ENCODE measurements around the gene EYS. TPM values are rescaled to one million over a fixed set of nuclear protein-coding genes. Genes with fewer than 3 reads are reported as not detected.

The EYS gene
- total RNA-seq, 1 donor from 2014 or later = not detected

- peaks cover 15% of the 10 kb centered on the region for H3K27me3 Mint-ChIP-seq (ENCODE audit: unreplicated experiment)
- no peaks in the 10 kb centered on the region for H3K36me3 Mint-ChIP-seq (ENCODE audit: unreplicated experiment)
- DNase-seq (ENCODE audit: extremely low spot score, unreplicated experiment) = no peak
- H3K4me1 Mint-ChIP-seq (ENCODE audit: unreplicated experiment) = no peaks in the 10 kb centered on the region
- TF ChIP-seq CTCF (IDR thresholded peaks at IDR 0.05) = no peak
- no peaks in the 10 kb centered on the region for H3K9me3 Mint-ChIP-seq (ENCODE audit: unreplicated experiment)
- no peak overlapping the region for H3K4me3 Mint-ChIP-seq (ENCODE audit: unreplicated experiment)
- no peak overlapping the region for H3K27ac Mint-ChIP-seq (ENCODE audit: unreplicated experiment)
Measured at GRCh38 chr6:64908104-64908503, 798.9 kb downstream of the EYS start.

- Mint-ChIP-seq H3K27me3 (ENCODE audit: unreplicated experiment) (peaks cover 21% of the 10 kb centered on the region), H3K4me1 (ENCODE audit: unreplicated experiment) (no peaks in the 10 kb centered on the region), H3K27ac (ENCODE audit: unreplicated experiment) (no peak overlapping the region), H3K4me3 (ENCODE audit: unreplicated experiment) (no peak overlapping the region), H3K36me3 (ENCODE audit: unreplicated experiment) (no peaks in the 10 kb centered on the region), H3K9me3 (ENCODE audit: unreplicated experiment) (peaks cover under 1% of the 10 kb centered on the region)
- no peak for TF ChIP-seq CTCF (IDR thresholded peaks at IDR 0.05)
- DNase-seq (ENCODE audit: extremely low spot score, unreplicated experiment) = no peak
Measured at GRCh38 chr6:64904616-64905015, 802.4 kb downstream of the EYS start.

GRCh38 chr6:64902596-64902995 lies 804.4 kb downstream of the EYS start:
- peaks cover 15% of the 10 kb centered on the region for H3K9me3 Mint-ChIP-seq (ENCODE audit: unreplicated experiment)

GRCh38 chr6:64896939-64897338 lies 810.1 kb downstream of the EYS start:
- Mint-ChIP-seq H3K4me3 (ENCODE audit: unreplicated experiment) (no peak overlapping the region), H3K9me3 (ENCODE audit: unreplicated experiment) (peaks cover 18% of the 10 kb centered on the region), H3K27ac (ENCODE audit: unreplicated experiment) (no peak overlapping the region), H3K36me3 (ENCODE audit: unreplicated experiment) (no peaks in the 10 kb centered on the region), H3K4me1 (ENCODE audit: unreplicated experiment) (peaks cover under 1% of the 10 kb centered on the region), H3K27me3 (ENCODE audit: unreplicated experiment) (peaks cover 9% of the 10 kb centered on the region)
- no peak for DNase-seq (ENCODE audit: extremely low spot score, unreplicated experiment)
- TF ChIP-seq CTCF (IDR thresholded peaks at IDR 0.05) = no peak

More at GRCh38 chr6:64902596-64902995, 804.4 kb downstream of the EYS start:
- H3K27ac Mint-ChIP-seq (ENCODE audit: unreplicated experiment) = no peak overlapping the region
- TF ChIP-seq CTCF (IDR thresholded peaks at IDR 0.05) = no peak
- no peaks in the 10 kb centered on the region for H3K4me1 Mint-ChIP-seq (ENCODE audit: unreplicated experiment)
- no peaks in the 10 kb centered on the region for H3K36me3 Mint-ChIP-seq (ENCODE audit: unreplicated experiment)
- peaks cover 24% of the 10 kb centered on the region for H3K27me3 Mint-ChIP-seq (ENCODE audit: unreplicated experiment)
- no peak overlapping the region for H3K4me3 Mint-ChIP-seq (ENCODE audit: unreplicated experiment)
- no peak for DNase-seq (ENCODE audit: extremely low spot score, unreplicated experiment)

- Mint-ChIP-seq H3K4me3 (ENCODE audit: unreplicated experiment) (no peak overlapping the region), H3K27me3 (ENCODE audit: unreplicated experiment) (peaks cover 7% of the 10 kb centered on the region), H3K36me3 (ENCODE audit: unreplicated experiment) (no peaks in the 10 kb centered on the region), H3K4me1 (ENCODE audit: unreplicated experiment) (peaks cover 8% of the 10 kb centered on the region), H3K9me3 (ENCODE audit: unreplicated experiment) (peaks cover 18% of the 10 kb centered on the region), H3K27ac (ENCODE audit: unreplicated experiment) (no peak overlapping the region)
- no peak for DNase-seq (ENCODE audit: extremely low spot score, unreplicated experiment)
- TF ChIP-seq CTCF (IDR thresholded peaks at IDR 0.05) = no peak
Measured at GRCh38 chr6:64895945-64896344, 811.1 kb downstream of the EYS start.
